Fibroblast of mammary gland (primary cell): ENCODE data around the gene HIBCH.

ENCODE experiments used
- DNase-seq: peaks from one replicate; pipeline ENCODE4 v3.0.0-alpha.2; 2010; ENCODE audit warnings: low read depth
- H3K4me3 ChIP-seq: 2 replicates; pipeline ENCODE4 v1.5.1; 2011; ENCODE audit warnings: low read depth, mild to moderate bottlenecking, low read length, moderate library complexity; ENCODE audit not compliant: control insufficient read depth
- TF ChIP-seq, protein P1 (sequence below): conservative IDR thresholded peaks from 2 replicates; pipeline ENCODE4 v1.5.1; 2011; ENCODE audit warnings: low read depth, low read length, inconsistent platforms; ENCODE audit not compliant: control insufficient read depth, insufficient read depth

Gene HIBCH

DNA sequence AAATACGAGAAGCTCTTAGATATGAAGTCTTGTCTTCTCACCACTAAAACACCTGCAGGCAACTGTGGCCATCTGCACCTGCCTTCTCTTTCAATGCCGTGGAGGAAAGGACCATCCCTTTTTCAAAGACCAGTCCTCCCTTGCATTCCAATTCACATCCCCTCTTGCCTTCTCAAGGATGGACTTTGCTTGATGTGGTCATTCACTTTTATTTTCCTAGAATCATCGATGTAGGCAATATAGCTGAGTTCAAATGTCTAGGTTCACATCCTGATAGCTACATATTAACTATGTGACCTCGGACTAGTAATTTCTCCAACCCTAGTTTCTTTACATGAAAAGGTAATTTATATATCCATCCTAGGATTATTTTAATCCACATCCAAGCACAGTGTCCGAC is 110.1 kb downstream of the HIBCH start:
- TF ChIP-seq, protein P1, sequence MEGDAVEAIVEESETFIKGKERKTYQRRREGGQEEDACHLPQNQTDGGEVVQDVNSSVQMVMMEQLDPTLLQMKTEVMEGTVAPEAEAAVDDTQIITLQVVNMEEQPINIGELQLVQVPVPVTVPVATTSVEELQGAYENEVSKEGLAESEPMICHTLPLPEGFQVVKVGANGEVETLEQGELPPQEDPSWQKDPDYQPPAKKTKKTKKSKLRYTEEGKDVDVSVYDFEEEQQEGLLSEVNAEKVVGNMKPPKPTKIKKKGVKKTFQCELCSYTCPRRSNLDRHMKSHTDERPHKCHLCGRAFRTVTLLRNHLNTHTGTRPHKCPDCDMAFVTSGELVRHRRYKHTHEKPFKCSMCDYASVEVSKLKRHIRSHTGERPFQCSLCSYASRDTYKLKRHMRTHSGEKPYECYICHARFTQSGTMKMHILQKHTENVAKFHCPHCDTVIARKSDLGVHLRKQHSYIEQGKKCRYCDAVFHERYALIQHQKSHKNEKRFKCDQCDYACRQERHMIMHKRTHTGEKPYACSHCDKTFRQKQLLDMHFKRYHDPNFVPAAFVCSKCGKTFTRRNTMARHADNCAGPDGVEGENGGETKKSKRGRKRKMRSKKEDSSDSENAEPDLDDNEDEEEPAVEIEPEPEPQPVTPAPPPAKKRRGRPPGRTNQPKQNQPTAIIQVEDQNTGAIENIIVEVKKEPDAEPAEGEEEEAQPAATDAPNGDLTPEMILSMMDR: no peak
- no peak for DNase-seq
- no peak overlapping the region for H3K4me3 ChIP-seq

DNA sequence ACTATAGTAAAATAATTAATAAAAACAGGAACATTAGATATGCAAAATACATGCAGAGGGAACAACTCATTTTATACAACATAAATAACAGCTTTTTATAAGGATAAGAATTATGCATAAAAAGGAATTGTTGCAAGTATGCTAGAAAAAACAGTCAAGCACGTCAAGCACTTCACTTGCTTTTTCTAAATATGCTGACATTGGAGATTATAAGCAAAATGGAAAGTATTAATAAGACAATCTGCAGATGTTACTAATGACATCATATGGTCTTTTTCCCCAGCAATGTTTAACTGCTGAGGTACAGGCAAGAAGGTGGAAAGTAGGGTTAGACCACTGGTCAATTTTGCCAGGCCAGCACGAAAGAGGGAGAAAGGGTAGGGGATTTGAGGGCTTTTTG is 111.7 kb downstream of the HIBCH start:
- H3K4me3 ChIP-seq: no peak overlapping the region
- no peak for DNase-seq
- TF ChIP-seq, protein P1: no peak

DNA sequence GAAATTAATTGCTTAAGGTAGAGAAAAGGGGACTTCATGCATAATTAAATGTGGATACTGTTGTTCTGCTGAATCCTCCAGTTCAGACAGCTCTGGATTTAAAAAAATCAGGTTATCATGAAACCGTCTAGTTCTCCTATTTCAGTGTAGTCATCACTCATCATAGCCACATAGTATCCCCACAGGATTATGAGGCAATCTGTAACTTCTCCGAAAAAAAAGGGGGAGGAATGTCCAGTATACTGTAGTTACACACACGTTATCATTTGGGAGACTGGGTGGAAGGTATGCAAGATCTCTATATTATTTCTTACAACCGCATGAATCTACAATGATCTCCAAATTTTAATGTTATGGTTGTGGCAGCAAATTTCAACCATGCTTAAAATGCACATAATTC is 114.0 kb downstream of the HIBCH start:
- H3K4me3 ChIP-seq: no peak overlapping the region
- TF ChIP-seq, protein P1: no peak
- DNase-seq: peak; percentile 91

DNA sequence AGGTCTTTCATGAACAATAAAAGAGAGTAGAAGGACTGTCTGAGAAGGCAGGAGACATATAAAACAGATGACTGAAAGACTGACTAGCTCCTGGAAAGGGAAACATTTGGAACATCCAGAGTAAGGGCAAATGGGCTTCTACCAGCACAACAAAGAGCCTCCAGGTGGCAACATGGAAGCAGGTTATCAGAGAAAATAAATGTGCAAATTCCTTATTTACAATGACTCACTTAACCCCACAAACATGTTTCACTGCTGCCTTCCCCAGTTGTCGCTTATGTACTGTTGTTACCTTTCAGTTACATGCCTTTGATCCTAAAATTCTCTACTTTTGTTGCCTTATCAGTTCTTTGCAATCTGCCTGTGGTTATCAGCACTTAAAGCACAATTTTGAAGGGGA is 117.0 kb downstream of the HIBCH start:
- DNase-seq: no peak
- no peak overlapping the region for H3K4me3 ChIP-seq
- TF ChIP-seq, protein P1: no peak

DNA sequence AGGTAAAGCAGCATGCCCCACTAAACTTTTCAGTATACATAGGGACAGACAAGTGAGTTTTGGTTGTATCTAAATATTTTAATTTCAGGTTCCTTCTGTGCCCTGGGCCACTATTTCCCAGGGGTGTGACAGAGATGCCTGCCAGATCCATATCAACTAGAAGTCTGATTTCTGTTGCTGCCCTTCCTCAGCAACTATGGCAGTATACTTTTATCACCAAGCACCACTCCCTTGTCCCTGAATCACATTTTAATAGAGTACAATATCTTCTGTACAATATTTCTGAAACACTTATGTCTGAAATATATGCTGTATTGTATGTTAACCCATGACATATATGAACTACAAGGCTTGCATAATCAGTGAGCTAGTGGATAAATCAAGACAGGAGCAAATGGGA is 117.6 kb downstream of the HIBCH start:
- H3K4me3 ChIP-seq: no peak overlapping the region
- TF ChIP-seq, protein P1: no peak
- DNase-seq: no peak

DNA sequence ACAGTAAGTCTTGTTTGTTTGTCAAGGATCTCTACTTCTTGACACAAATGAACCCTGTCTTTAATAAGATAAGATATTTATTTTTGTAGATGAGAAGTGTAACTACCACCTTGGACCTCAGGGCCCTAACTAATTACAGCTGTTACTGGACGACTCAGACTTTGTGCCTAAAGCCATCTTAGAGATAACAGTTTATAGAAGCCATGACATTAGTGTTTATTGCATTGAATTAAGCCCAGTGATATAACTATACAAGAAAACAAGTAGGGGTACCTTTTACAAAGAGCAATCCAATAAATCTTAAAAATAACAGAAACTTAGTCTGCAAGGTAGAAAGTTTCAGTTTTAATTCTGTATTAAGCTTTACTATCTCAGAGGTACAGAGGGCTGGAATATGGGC is 119.0 kb downstream of the HIBCH start:
- TF ChIP-seq, protein P1: no peak
- DNase-seq: no peak
- H3K4me3 ChIP-seq: no peak overlapping the region

DNA sequence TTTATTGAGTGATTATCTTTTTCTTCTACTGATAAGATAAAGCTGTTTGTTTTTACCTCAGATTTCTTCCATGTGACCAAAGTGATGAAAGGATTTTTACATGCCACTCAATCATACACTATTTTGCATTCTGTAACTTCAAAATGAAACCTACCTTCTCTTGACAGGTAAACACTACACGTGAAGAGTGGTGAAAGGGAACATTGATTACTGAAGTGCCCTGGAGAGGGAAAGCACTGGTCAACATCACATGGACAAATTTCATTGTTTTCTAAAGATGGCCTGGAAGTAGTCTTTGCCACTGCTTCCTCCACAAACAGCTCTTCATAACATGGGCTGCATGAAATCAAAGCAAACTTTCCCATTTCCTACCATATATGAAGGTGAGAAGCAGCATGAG is 120.1 kb downstream of the HIBCH start:
- no peak overlapping the region for H3K4me3 ChIP-seq
- TF ChIP-seq, protein P1: no peak
- DNase-seq: no peak
